CD4-positive, alpha-beta T cell treated with Interleukin-17A for 4 hours (primary cell): ENCODE data around the gene OPRM1.

Source experiments
- DNase-seq: peaks from one replicate; pipeline ENCODE4 v3.0.0-alpha.2; 2020; ENCODE audit warnings: mixed read lengths

OPRM1 gene

GRCh38 chr6:154242617-154243357 is 203.7 kb downstream of the OPRM1 start:
- no peak for DNase-seq

DNA sequence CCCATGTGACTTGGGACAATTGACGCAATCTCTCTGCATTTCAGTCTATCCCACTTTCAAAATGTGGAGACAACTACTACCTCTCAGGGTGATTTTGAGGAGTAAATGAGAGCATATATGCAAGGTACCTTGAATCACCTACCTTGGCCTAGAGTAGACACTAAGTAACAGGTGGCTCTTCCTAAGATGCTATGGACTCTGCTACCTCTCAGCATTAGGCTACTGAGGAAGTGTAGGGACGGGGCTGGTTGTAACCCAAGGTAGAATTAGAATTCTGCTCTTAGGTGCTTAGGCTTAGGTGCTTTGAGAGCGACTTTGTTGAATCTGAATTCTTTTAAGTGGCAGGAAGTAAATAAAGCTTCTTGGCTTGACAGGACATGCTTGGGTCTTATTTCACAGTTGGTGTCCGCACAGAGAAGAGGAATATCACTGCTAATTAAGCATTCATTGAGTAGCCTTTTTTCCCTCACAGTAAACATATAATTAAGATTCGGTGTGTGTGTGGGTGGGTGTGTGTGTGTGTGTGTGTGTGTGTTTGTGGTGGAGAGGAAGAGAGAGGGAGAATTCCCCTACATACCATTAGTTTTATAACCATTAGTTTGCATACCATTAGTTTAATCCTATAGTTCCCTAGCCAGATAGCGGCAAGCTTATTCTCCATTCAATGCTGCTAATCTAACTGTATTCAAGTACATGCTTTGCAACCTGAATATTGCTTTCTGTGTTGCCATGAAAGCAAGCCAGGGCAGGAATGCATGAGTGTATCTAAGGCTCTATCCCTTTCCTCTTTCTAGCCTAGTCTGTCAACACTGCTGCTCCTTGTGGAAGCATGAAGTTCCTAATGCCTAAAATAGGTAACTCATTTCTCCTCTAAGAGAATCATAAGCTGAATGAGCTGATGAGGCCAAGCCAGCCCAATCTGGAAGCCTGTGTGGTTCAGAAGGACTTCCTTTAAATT is 205.0 kb downstream of the OPRM1 start:
- no peak for DNase-seq

DNA sequence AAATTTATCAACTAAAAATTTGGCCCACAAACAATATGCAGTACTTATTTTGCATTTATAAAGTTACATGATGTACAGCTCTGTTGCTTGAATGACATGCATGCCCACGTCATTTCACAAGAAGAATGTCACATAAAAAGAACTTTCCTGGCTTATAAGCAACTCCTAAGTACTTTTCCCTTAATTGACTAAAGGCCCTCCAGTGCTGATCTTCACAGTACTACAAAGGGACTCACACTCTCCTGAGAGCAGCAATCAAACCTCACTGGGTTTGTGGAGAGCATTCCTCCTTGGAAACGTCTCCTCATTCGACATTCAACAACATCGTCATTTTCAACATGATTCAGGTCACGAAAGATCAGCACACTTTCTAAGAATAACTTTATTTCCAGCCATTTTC is 206.5 kb downstream of the OPRM1 start:
- DNase-seq, result no peak

DNA sequence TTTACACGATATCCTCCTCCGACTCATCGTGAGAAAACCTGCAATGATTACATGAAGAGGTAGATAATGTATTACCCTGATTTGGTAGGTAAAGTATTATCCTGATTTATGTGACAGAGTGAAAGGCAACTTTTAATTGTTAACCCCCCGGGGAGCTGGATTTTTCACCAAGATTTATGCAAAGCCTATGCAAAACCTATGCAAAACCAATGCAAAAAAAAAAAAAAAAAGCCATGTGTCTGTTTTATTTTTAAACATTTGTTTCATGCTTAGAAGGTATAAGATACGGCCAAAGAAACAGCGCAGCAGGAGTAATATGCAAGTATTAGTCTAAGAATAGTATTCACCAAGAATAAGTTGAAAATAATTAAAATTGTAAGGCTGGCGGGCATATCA is 207.7 kb downstream of the OPRM1 start:
- no peak for DNase-seq

DNA sequence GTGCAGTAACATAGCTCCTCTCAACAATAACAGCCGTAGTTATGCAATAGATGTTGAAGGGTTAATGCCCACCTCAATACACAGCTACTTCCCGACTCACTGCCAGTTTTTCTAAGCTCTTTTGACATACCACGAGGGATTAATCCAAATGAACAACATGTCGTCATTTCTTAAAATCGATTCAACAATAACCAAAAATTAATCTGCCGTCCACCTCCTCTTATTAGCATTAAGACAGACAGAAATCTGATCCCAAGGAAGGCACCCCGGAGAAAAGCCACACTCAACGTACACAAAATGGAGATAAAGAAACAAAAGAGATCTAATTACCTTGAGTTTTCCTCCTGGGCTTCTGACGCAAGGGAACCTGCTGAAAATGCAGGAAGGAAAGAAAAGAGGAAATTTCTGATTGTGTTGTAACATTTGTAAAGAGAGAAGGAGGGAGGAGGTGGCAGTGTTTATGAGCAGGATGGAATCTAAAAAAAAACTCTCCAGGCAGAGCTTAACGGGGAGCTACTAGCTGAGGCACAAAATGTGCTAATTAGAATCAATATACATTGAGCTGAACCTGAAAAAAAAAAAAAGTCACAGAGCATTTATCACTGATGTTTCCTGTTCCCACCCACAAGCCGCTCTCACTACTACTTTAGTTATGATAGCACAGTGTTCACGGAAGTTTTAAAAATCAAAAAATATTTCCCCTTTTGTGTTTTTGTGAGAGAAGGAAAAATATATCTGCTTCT is 208.2 kb downstream of the OPRM1 start:
- peak; percentile 56 for DNase-seq

- peak; percentile 30 for DNase-seq
Observed at GRCh38 chr6:154249499-154250298, 210.7 kb downstream of the OPRM1 start.

DNA sequence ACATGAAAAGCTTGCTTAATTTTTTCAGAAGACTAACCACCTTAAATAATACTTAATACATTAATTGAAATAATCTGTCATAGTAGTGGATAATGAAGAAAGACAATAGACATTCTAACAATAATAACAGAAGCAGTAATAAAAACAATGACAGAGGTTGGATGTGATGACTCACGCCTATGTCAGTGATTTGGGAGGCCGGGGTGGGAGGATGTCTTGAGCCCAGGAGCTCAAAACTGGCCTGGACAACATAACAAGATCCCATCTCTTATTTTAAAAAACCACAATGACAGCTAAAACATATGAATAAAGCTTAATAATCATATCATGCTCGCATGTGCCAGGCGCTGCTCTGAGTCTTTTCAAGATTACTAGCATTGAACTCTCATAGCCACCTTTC is 212.1 kb downstream of the OPRM1 start:
- peak; percentile 55 for DNase-seq

- peak; percentile 39 for DNase-seq
Observed at GRCh38 chr6:154252678-154253077, 213.6 kb downstream of the OPRM1 start.

- DNase-seq, result no peak
Observed at GRCh38 chr6:154257067-154257466, 218.0 kb downstream of the OPRM1 start.

GRCh38 chr6:154258064-154258757 is 219.2 kb downstream of the OPRM1 start:
- no peak for DNase-seq

DNA sequence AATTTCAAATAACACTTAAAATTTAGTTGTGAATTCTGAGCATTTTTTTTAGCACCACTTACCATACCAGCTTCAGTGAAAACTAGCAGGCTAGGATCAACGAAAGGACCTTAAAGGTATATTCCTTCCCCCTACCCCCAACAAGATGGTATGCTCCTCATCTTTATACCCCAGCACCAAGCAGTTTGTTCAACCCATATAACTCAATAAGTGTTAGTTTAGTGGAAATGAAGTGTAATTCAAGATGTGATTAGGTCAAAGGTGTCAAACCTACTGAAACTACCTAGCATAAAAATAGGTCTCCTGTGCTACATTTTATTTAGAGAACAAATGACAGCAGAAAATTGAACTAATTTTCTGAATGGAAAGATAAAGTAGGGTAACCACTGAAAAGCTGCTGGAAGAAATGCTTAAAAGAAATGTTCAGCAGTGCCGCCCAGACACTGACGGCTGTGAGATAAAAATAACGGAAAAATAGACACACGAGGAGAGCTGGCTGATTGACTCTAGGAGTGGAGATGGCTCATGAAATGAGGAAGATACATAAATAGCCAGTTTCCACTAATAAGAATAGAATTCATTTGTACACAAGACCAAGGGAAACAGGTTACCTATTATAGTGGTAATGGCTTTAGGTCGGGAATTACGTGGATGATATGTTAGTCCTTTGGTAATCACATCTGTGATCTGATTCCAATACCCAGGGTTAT is 222.8 kb downstream of the OPRM1 start:
- no peak for DNase-seq

DNA sequence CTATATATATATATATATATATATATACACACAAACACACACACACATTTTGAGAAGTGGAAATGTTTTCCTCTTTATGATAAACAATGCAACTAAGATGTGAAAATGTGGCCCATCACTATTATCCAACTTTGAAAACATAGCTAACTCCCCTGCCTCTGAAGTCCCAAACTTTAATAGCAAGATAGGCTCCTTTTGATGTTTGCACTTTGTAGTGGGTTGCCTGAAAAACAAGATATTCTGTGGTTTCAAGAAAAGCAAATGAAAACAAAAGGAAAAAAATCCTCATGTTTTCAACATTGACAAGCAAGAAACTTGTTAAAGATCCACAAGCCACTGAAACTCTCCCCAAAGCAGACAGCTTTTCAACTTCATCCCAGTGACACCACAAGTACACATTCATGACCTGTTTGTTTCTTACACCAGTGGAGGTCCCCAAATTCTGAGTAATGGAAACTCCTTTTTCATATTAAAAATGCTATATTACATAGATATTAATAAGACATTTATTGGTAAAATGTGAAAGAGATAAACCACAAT is 227.6 kb downstream of the OPRM1 start:
- no peak for DNase-seq

- peak; percentile 39 for DNase-seq
Observed at GRCh38 chr6:154267508-154268106, 228.6 kb downstream of the OPRM1 start.

DNA sequence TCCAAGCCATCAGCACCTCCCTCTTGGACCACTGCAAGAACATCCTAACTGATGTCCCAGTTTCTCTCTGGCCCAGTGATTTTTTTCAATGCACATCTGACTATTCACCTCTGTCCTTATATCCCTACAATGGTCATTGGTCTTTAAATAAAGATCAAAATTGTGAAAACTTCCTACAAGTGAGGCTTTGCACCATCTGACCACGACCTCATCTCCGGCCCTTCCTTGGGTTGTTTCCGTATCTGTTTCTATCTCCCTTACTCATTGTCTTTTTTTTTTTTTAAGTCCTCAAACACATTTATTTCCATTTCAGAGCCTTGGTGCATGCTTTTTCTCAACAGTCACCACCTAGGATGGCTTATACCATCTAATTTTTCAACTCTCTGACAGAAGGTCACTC is 229.4 kb downstream of the OPRM1 start:
- DNase-seq, result no peak

DNA sequence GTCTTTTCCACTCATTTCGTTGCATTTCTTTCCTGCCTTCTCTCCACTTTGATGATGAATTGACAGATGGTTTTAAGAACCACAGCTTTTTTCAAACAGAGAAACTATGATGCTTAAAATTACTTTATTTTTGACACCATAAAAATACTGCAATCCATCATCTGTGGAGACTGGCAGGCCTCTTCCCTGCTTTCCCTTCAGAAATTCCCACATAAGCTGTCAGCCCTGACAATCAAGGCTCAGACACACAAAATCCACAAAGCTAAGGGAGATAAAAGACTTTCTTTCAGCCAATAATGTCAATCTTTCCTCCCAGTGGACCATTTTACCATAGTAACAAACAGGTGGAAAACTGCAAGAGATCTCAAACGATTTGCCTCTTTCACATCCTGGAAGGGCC is 235.1 kb downstream of the OPRM1 start:
- DNase-seq, result no peak

- no peak for DNase-seq
Observed at GRCh38 chr6:154276810-154277628, 238.0 kb downstream of the OPRM1 start.

DNA sequence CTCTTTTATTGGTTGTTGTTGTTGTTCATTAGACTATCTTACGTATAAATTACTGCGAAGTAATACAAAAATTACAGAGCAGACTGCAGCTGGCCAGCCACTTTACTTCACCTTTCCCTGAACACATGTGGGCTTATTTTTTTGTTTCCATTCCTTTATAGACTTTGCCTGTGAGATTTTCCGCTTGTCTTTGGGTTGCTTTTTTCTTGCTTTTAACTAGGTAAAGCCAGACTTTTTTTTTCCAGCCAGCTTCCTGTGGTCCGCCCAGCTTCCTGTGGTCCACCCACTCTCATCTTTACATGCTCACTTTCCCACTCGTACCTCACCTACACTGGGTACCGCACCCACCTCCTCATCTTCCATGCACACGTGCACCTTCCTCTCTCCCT is 238.6 kb downstream of the OPRM1 start:
- DNase-seq, result no peak

DNA sequence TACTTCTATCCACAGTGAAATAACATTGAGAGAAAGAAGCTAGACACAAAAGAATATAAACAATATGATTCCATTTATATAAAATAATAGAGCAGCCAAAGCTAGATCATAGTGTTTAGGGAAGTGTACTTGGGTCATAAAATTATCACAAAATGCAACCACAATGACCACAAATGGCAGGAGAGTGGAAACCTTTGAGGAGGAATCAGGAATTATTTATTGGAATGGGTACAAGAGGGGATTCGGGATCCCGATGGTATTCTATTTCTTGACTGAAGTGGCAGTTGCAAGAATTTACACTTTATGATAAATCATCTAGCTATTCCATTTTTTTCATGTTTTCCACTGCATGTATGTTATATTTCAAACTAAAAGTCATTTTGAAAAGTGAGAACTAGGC is 241.5 kb downstream of the OPRM1 start:
- no peak for DNase-seq

DNA sequence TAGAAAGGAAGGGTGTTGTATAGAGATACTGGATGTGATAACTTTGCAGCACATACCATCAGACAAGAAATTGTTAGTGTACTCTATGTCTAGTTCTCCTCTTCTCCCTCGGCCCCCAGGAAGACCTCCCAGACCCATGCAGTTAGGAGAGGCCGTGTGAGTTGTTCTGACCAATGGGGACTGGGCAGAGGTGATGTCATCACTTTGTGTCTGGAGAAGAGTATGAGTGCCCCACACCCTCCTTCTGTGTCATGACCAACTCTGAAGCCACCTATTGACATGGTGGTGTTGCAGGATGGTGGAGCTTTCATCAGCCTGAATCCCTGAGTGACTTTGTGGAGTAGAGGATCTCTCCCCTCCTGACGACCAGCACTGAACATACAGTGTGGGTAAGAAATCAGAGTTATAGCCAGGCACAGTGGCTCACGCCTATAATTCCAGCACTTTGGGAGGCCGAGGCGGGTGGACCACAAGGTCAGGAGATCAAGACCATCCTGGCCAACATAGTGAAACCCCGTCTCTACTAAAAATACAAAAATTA is 245.3 kb downstream of the OPRM1 start:
- DNase-seq, result no peak
